Measurements from ENCODE around the gene DEPP1.

Gene DEPP1

GRCh38 chr10:44951576-44952226 lies 26.9 kb downstream of the DEPP1 start:
- TF ChIP-seq TAF1 (IDR thresholded peaks at IDR 0.05; ENCODE audit: borderline replicate concordance, insufficient read depth, low read length) (no peak), REST (IDR thresholded peaks at IDR 0.05; ENCODE audit: insufficient read depth in 1 of 2, low read depth in 2 of 2, low read length in 2 of 2) (no peak), SIN3A (IDR thresholded peaks at IDR 0.05; ENCODE audit: borderline replicate concordance, insufficient read depth, low read length) (no peak), FOXP2 (optimal IDR thresholded peaks at IDR 0.05; ENCODE audit: borderline replicate concordance, extremely low read depth, extremely low read length, insufficient read depth) (no peak), POLR2AphosphoS5 (IDR thresholded peaks at IDR 0.05; ENCODE audit: low read depth, low read length) (no peak)

- TF ChIP-seq FOXP2 (optimal IDR thresholded peaks at IDR 0.05; ENCODE audit: borderline replicate concordance, extremely low read depth, extremely low read length, insufficient read depth) (no peak), TAF1 (IDR thresholded peaks at IDR 0.05; ENCODE audit: borderline replicate concordance, insufficient read depth, low read length) (no peak), POLR2AphosphoS5 (IDR thresholded peaks at IDR 0.05; ENCODE audit: low read depth, low read length) (no peak)
These were observed 28.0 kb downstream of the DEPP1 start for GRCh38 chr10:44950326-44951225.

- TF ChIP-seq POLR2AphosphoS5 (IDR thresholded peaks at IDR 0.05; ENCODE audit: low read depth, low read length) (no peak), REST (IDR thresholded peaks at IDR 0.05; ENCODE audit: insufficient read depth in 1 of 2, low read depth in 2 of 2, low read length in 2 of 2) (no peak), FOXP2 (optimal IDR thresholded peaks at IDR 0.05; ENCODE audit: borderline replicate concordance, extremely low read depth, extremely low read length, insufficient read depth) (no peak), TAF1 (IDR thresholded peaks at IDR 0.05; ENCODE audit: borderline replicate concordance, insufficient read depth, low read length) (no peak), SIN3A (IDR thresholded peaks at IDR 0.05; ENCODE audit: borderline replicate concordance, insufficient read depth, low read length) (no peak)
These were observed 28.7 kb downstream of the DEPP1 start for GRCh38 chr10:44949915-44950314.

GRCh38 chr10:44949127-44949802 lies 29.3 kb downstream of the DEPP1 start:
- no peak for TF ChIP-seq SIN3A (IDR thresholded peaks at IDR 0.05; ENCODE audit: borderline replicate concordance, insufficient read depth, low read length)

- TF ChIP-seq SIN3A (IDR thresholded peaks at IDR 0.05; ENCODE audit: borderline replicate concordance, insufficient read depth, low read length), result no peak
- no peak for TF ChIP-seq FOXP2 (optimal IDR thresholded peaks at IDR 0.05; ENCODE audit: borderline replicate concordance, extremely low read depth, extremely low read length, insufficient read depth)
- no peak for TF ChIP-seq REST (IDR thresholded peaks at IDR 0.05; ENCODE audit: insufficient read depth in 1 of 2, low read depth in 2 of 2, low read length in 2 of 2)
- TF ChIP-seq POLR2AphosphoS5 (IDR thresholded peaks at IDR 0.05; ENCODE audit: low read depth, low read length), result no peak
- TF ChIP-seq TAF1 (IDR thresholded peaks at IDR 0.05; ENCODE audit: borderline replicate concordance, insufficient read depth, low read length), result no peak
These were observed 30.0 kb downstream of the DEPP1 start for GRCh38 chr10:44948642-44949041.
